Amygdala (tissue), 56 donors: Measurements from ENCODE around the gene PCDH9.
A peak's percentile ranks its signal among the peaks of the same experiment; 100 is the strongest.

Experiments used
- DNase-seq, 56 donors: peaks; one replicate each; lab custom pipeline; 2025; lab: John Stamatoyannopoulos, UW

PCDH9 gene

DNA sequence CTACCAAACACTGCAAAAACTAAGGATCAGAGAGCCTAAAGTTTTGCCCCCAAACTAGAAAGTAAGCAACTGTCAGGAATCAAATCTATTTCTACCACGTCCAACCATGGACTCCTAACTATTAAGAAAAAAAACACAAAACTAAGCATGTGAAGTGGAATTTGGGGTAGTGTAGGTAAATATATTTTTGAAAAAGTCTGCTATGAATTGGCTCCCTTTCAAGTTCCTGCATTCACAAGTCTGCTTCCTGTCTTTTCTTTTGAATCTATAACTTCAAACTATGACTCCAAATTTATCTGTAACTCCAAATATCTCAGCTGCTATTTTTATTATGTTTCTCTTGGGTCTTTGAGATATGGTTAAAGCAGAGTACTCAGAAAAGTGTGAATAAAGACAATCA lies 47.0 kb downstream of the PCDH9 start:
- DNase-seq: no peak

DNA sequence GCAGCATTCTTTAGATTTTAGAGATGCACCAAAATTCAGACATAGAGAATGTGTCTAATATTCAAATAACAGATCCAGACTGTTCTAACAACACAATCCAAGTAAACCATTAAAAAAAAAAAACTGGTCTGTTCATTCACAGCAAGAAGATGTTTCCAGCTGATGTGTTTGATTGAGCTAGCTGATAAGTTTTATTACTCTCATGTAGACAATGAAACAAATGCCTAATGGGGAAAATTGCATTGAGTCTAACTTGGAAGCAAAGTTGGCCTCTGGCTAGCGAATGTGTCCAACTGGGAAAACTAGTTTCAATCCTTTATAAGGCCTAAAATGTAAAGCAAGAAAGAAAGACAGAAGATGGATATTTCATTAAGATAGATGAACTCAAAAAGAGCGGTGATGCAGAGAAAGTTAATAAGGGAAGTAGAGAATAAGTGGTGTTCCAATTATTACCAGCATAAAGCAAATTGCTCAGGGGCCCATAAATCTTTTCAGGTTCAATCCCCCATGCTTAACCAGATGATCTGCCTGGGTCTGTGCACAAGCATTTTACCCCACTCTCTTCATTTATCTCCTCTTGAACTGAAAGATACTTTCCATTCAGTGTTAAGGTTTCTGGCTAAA lies 54.2 kb downstream of the PCDH9 start:
- DNase-seq: no peak

DNA sequence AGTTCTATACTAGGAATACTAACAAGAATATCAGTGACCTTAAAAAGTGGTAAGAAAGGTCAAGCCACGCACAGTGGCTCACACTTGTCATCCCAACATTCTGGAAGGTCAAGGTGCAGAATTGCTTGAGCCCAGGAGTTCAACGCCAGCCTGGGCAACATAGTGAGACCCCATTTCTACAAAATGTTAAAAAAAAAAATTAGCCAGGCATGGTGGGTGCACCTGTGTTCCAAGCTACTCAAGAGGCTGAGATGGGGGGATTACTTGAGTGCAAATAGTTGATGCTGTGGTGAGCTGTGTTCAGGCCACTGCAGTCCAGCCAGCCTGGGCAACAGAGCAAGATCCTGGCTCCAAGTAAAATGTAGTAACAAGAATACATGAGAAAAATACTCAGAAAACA lies 61.8 kb downstream of the PCDH9 start:
- DNase-seq: no peak

DNA sequence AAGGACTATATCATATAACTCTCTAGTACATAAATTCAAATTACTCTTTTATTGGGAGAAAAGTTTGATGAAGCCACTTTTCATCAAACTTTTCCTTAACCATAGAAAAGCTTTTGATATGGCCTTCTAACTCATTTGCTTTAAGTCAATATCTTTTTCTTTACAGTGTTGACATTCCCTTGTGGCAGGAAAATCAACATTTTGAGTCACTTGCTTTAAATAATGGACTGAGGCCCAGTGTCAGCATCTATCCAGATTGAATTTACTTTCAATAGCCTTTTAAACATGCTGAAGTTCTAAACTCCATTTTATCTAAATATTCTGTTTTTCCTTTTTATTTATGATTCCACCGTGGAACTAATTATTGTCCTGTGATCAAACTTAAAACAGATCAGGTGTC lies 62.7 kb downstream of the PCDH9 start:
- DNase-seq: no peak

DNA sequence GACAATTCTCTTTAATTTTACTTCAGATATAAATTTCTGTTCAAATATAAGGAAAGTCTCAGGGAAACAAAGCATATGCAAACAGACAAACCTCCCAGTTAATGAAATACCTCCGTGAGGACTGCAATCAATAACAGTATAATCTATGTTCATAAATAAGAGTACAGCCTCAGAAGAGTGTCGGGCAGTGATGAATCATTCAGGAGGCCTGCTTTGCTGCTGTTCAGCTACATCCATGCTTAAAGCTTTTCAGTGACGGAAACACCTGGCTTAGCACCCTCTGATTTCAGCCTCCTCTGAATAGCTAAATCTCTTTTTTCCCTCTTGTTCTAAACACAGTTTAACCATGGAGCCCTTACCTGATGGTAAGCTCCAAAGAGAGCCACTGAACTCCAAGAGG lies 69.0 kb downstream of the PCDH9 start:
- DNase-seq: no peak

DNA sequence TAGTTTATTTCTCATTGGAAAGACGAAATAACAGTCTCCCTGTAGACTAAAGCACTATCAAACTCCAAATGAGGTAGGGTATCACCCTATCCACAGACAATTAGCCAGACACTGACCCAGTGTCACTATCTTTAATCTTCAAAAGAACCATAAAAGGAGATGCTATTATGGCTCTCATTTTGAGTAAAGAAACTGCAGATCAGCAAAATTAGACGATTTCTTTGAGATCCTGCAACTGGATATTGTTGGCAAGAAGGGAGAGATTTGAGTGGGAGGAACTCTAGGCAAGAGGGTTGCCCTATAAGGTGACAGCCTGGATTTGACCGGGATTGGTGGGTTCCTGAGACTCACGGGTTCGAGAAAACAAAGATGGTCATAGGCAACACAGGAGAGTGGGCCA lies 71.2 kb downstream of the PCDH9 start:
- no peak for DNase-seq

DNA sequence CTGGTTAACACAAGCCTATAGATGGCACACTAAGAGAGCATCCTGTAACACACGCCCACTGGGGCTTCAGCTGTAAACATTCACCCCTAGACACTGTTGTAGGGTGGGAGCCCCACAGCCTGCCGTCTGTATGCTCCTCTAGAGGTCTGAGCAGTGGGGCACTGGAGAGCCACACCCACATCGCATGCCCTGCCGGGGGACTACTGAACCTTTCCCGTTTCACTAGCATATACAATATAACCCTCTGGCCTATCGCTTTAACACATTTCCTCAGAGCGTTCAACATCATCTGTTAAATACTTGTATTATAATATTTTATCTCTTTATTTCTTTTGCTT lies 73.4 kb downstream of the PCDH9 start:
- peak in 12 of 56 donors; percentile 1 to 52 (median 36) for DNase-seq

DNA sequence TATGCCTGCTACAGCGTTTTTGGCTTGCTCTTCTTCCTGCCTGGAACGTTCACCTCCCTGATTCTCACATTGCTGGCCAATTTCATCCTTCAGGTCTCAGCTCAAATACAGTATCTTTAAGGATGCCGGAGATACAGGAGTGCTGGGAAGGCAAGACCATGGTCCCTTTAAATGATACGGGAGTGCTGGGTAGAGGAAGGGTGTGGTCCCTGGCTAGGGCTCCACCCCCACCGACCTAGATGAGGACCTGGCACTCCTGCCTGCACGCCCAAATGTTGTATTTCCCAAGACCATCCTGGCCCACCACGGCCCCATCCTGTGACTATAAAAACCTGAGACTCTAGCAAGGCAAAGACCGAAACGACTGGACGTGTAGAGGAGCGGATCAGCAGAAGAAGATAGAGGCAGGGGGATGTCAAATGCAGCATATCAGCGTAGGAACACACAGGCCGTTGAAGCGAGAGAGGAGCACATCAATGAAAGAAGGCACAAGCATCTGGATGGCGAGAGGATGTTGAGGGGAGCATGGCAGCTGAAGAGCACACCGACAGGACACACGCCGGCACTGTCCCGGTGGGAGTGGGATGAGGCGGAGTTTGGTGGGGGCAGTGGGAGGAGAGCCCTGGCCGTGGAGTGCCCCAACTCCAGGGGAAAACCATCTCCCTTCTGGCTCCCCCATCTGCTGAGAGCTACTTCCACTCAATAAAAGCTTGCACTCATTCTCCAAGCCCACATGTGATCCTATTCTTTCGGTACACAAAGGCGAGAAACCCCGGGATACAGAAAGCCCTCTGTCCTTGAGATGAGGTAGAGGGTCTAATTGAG lies 74.0 kb downstream of the PCDH9 start:
- peak in 24 of 56 donors; percentile 1 to 55 (median 32) for DNase-seq

DNA sequence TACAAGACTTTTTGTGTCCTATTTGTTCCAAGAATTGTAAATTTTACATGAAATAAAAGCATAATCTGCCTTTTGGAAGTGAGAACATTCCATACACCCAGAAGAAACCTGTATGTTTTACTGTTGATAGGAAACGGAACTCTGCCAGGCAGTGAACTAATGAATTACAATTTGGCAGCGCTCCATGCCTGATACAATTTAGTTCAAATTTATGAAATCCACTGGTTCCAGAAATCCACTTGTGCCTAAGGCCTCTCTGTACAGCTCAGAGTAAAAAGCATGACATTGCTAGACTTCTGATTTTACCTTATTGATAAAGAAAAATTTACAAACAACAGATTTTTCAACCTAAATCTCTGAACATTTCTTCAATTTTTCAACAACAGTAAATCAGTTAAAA lies 78.1 kb downstream of the PCDH9 start:
- no peak for DNase-seq

DNA sequence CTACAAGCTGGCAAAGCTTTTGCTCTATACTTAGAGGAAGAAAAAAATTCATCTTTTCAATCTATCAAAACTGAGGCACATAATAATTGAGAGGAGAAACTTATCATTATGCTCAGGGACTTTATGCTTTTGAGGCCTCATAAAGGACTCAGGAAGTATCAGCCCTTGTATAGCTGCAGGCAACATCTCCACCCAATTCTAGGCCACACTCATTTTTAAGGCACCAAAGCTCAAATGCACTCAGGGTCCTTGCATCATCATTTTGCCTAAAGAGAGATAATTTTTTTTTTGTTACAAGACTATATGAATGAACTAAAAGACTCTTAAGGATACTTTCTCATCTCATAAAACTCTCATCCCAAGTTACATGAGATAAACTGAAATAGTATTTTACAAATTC lies 78.5 kb downstream of the PCDH9 start:
- no peak for DNase-seq

DNA sequence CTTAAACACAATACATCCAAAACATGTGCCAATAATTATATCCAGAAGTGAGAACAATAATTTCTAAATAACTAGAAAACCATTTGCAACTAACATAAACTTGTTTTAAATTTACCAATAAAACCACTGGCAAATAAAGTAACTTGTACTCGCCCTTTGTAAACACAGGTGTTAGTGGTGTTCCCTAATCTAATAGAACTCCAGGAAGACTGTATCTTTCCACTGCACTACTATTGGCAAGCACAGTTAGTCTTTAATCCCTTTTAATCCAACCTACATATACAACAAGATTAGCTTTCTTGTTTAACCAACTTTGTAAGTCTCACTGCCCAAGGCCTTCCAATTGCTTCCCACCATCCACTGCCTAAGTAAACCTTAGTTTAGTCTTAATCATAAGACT lies 79.5 kb downstream of the PCDH9 start:
- no peak for DNase-seq

DNA sequence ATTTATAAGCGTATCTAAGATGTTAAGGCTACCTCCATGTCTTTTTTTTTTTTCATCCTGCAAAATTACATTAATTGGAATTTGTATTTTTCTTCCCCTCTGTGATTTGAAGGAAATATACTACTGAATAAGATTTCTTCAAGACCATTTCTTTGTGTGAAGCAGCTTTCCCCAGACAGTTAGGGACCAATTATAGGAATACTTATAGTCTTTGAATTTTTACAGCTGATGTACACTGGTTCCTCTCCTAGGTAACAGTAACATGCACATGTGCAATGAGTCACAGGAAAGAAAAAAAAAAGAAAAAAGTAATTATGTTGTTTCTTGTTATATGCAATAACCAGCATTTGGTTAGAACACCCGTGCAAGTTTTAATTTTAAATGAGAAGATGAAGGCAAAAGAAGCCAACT lies 82.0 kb downstream of the PCDH9 start:
- DNase-seq: no peak

DNA sequence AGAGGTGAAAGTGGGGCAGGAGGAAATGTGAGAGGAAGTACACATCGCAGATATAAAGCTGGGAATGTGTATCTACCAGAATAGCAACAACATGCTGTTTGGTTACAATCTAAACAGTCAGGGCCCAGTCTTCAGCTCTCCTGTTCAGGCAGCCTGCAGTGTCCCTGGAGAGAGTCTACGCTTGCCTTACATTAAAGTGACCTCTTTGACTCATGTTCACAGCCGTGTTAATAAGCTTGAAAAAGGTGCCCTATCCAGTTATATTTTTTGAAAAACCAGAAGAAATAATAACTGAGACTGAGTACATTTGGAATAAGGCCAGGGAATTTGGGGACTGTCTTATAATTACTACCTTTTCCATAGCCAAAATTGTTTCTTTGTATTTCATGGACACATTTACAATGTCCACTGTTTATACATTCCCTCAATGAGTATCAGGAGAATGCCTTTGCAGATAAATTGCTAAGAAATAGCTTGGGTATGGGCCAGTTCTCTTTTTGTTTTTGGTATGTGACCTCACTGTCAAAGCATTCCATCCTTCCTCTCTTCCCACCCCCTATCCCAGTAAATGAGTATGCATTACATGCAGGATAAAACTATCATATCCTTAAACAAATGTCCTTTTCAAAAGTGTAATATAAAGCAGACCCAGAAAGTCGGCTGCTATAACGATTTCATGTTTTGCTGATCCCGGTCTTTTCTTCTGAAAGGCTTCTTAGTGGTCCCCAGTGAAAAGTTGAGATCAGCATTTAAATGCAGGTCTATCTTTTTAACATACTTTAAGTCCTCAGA lies 82.6 kb downstream of the PCDH9 start:
- peak in 1 of 56 donors; percentile 25 for DNase-seq

DNA sequence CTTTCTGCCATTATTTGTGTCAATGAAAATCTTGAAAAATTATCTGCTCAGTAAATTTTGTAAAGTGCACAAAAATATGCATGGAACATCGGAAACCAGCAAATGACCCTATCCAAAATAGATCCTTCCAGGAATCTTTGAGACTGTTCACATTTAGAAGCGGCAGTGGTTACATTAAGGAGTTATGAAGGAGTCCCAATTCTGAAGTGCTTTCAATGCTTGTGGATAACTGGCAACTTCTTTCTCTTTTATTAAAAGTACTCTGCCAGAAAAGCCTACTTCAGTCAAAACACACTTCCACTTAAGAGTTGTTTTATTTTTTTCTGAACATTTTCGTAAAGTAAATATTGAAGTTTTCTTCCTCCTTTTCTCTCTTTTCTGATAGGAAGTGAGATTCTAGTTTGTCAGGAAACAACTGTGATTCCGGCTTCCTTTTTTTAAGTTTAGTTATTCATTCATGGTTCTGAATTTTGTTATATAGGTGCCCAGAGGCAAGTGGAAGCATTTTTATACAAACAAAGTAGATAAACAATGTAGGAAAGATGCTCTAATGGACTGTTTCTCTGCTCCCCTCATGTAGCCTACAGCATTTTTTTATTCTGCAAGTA lies 83.5 kb downstream of the PCDH9 start:
- DNase-seq: no peak

DNA sequence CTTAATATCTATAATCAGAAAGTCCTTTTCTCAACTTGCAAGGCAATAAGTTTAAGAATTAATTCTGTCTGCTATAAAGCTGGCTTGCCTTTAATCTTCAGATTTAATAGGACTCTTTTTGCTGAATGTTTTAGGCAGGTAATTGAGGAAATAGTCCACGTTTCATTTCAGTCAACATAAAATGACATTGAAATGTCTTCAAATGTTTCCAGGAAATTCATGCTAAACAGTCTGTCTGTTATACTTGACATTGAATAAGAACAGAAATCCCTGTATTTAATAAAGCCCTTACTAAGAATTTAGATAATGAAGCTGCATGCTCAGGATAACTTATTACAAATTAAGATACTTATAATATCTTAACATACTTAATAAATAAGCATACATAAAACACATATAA lies 84.2 kb downstream of the PCDH9 start:
- no peak for DNase-seq

DNA sequence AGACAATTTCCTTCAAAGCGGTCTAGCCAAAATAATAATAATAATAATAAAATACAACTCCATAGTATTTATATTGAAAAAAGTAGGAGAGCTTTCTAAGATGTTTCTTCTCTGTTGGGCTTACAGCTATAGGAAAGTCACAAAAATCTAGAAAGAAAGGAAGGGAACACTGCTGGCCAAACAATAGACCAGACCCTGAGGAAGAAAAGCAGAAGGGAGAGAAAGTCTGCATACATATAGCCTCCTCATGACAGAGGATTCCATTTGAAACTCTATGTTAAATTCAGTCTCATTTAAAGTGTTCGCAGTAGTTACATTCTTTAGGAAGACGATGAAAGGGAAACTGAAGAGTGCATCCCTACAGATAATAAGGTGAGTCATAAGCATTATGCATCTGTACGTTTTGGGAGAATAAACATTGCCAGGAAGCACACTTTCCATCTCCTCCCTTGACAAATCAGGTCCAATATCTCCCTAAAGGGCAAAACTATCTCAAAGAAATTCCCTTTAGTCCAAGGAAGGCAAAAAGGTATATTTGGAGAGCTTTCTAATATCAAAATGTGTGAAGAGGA lies 86.5 kb downstream of the PCDH9 start:
- no peak for DNase-seq

DNA sequence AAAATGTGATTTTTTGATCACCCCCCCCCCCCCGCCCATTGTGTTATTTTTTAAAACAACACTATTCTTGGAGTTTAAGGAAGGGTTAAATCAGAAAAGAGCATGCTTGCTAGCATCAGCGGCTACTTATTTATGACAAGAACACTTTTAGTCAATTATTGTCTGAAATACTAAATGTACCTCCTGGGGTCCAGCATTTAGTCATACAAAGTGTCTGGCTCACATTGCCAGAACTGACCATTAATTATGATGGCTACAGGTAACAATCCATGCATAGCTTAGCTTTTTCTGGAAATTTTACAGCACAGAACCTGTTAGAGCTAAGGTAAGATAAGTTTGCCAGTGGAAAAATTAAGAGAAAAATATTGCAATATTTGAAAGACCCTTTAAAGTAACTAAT lies 90.1 kb downstream of the PCDH9 start:
- no peak for DNase-seq

DNA sequence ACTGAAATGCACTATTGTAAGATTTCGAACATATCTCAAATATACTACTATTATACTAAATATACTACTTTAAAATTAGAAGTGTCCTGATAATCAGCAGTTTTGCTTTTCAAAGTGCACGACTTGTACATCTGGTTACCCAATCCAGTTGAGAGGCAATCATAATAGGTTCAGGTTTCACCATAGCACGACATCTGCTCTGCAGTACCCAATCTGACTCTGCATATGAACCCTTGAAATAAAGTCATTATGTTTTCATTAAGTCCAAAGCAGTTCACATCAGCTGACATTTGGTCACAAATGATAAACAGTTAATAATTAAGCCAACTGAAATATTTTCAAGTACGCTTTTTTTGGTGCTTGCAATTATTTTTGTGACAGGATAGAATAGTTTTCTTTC lies 90.6 kb downstream of the PCDH9 start:
- no peak for DNase-seq

DNA sequence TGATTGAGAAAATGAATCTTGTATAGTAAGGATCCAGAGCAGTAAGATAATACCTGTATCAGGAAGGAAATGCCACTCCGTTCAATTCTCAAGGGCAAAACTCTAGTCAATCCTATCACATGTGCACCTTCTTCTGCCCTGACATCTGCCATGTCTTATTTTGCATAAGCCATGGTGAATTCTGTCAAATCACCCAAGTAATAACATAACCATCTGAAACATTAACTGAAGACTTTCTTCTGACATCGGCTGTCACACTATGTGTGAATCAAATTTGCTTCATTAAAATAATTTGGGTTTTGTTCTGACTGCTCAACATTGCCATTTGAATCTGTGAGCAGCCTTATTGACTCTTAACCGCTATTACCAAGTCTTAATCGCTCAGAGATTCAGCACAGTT lies 91.2 kb downstream of the PCDH9 start:
- DNase-seq: no peak

DNA sequence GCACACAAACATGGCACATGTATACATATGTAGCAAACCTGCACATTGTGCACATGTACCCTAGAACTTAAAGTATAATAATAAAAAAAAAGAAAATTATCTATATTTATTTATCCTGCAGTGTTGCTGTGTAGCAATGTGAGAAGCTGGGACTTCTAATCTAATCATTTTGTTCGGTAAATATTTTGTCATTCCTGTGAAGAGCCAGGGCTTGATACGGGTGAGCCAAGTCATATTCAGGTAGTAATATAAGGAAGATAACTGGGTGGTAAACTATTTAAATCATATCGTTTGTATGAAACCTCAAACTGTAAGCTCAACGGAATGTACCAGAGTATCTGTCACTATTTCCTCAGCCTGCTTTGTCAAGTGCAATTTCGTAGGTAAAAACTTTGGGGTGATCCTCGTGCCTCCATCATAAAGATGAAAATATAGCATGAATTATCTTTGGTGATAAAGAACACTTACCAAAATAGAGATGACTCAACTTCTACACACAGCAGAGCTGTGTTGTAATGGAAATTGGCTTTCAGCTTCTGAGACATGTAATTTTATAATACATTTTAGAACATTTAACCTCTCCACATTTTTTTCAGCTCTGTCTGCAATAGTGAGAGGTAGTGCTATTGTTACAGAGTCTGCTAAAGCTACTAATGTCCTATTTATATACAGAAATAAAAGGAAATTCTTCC lies 92.9 kb downstream of the PCDH9 start:
- no peak for DNase-seq
